Measurements from ENCODE around the gene NSG2.

- TF ChIP-seq EZH2 (IDR thresholded peaks at IDR 0.05) (no peak), POLR2AphosphoS5 (IDR thresholded peaks at IDR 0.05; ENCODE audit: borderline replicate concordance, low read depth, low read length) (no peak), FOXP2 (optimal IDR thresholded peaks at IDR 0.05; ENCODE audit: control extremely low read depth, extremely low read length, insufficient read depth) (no peak)
Measured at GRCh38 chr5:174146556-174146955, 101.0 kb downstream of the NSG2 start.
